ENCODE measurements around the gene HNRNPA1L2.
"Not testable (repeated sequence)": the region's sequence is repeated elsewhere in the genome, so short reads cannot be mapped to it uniquely, and the experiment has no call there.

- TF ChIP-seq CTCF (conservative IDR thresholded peaks at IDR 0.05; ENCODE audit: low read length) = peak; percentile 61
- TF ChIP-seq EZH2phosphoT487 (IDR thresholded peaks at IDR 0.05; ENCODE audit: borderline replicate concordance) = not testable (repeated sequence)
Measured at GRCh38 chr13:52609013-52609606, 33.1 kb upstream of the HNRNPA1L2 start.
